ENCODE measurements around the gene RFPL4AL1.
"Not testable (repeated sequence)": the region's sequence is repeated elsewhere in the genome, so short reads cannot be mapped to it uniquely, and the experiment has no call there.

- not testable (repeated sequence) for TF ChIP-seq CTCF, POLR2A (IDR thresholded peaks at IDR 0.05)
These were observed at the start of gene RFPL4AL1 for GRCh38 chr19:55768818-55769217.

Data from lower leg skin (tissue), 3 donors.